Mesenchymal stem cell (in vitro differentiated cells and primary cell): ENCODE data around the gene SLC44A5.
A peak's percentile ranks its signal among the peaks of the same experiment; 100 is the strongest.

Experiments used
- DNase-seq: peaks from one replicate; pipeline ENCODE4 v3.0.0-alpha.2; 2013
- H2AFZ ChIP-seq: one replicate; pipeline ENCODE4 v1.6.1; 2013; ENCODE audit warnings: low read depth, mild to moderate bottlenecking, control low read depth, inconsistent platforms, low read length, moderate library complexity
- H2AK5ac ChIP-seq: 2 replicates; pipeline ENCODE4 v1.6.1; 2013; ENCODE audit warnings: low read length, moderate library complexity, mild to moderate bottlenecking, inconsistent platforms; ENCODE audit not compliant: severe bottlenecking
- H2BK120ac ChIP-seq: one replicate; pipeline ENCODE4 v1.6.1; 2013; ENCODE audit warnings: low read depth, mild to moderate bottlenecking, inconsistent platforms, low read length, moderate library complexity
- H2BK12ac ChIP-seq, 2 experiments: one replicate each; pipeline ENCODE4 v1.6.1; 2013; ENCODE audit warnings: inconsistent platforms in 2 of 2, low read length in 2 of 2, mild to moderate bottlenecking in 2 of 2, moderate library complexity in 2 of 2, control low read depth in 1 of 2
- H2BK15ac ChIP-seq: one replicate; pipeline ENCODE4 v1.6.1; 2013; ENCODE audit warnings: mild to moderate bottlenecking, low read depth, inconsistent platforms; ENCODE audit not compliant: poor library complexity, severe bottlenecking
- H2BK5ac ChIP-seq: 2 replicates; pipeline ENCODE4 v1.6.1; 2013; ENCODE audit warnings: low read depth, mild to moderate bottlenecking, low read length, control low read depth, inconsistent platforms; ENCODE audit not compliant: poor library complexity, severe bottlenecking
- H3K14ac ChIP-seq, 2 experiments: one replicate each; pipeline ENCODE4 v1.6.1; 2013; ENCODE audit warnings: inconsistent platforms in 2 of 2, low read length in 2 of 2, control low read depth in 1 of 2, mild to moderate bottlenecking in 1 of 2, moderate library complexity in 1 of 2
- H3K18ac ChIP-seq, 2 experiments: one replicate each; pipeline ENCODE4 v1.6.1; 2013; ENCODE audit warnings: inconsistent platforms in 2 of 2, low read length in 2 of 2, control low read depth in 1 of 2, low read depth in 1 of 2, mild to moderate bottlenecking in 1 of 2
- H3K23ac ChIP-seq, 2 experiments: one replicate each; pipeline ENCODE4 v1.6.1; 2013; ENCODE audit warnings: inconsistent platforms in 2 of 2, low read length in 2 of 2, mild to moderate bottlenecking in 2 of 2, moderate library complexity in 2 of 2, control low read depth in 1 of 2
- H3K27ac ChIP-seq: 2 replicates; pipeline ENCODE4 v1.5.1; 2013; ENCODE audit warnings: mild to moderate bottlenecking, moderate library complexity, low read length, control low read depth, inconsistent platforms; ENCODE audit not compliant: poor library complexity, severe bottlenecking
- H3K27me3 ChIP-seq, 2 experiments: 2 replicates each; pipeline versions ENCODE4 v1.6.1 to v1.7.0; 2013; ENCODE audit warnings: low read length in 2 of 2, mild to moderate bottlenecking in 2 of 2, moderate library complexity in 2 of 2, control low read depth in 1 of 2, inconsistent platforms in 1 of 2; ENCODE audit not compliant: control insufficient read depth in 1 of 2, insufficient read depth in 1 of 2
- H3K36me3 ChIP-seq, 2 experiments: 2 replicates each; pipeline versions ENCODE4 v1.6.1 to v1.7.0; 2013; ENCODE audit warnings: low read length in 2 of 2, control low read depth in 1 of 2, inconsistent platforms in 1 of 2, low read depth in 1 of 2, mild to moderate bottlenecking in 1 of 2; ENCODE audit not compliant: insufficient read depth in 2 of 2, control insufficient read depth in 1 of 2
- H3K4ac ChIP-seq, 2 experiments: one replicate each; pipeline ENCODE4 v1.6.1; 2013; ENCODE audit warnings: inconsistent platforms in 2 of 2, low read length in 2 of 2, mild to moderate bottlenecking in 2 of 2, moderate library complexity in 2 of 2, control low read depth in 1 of 2, low read depth in 1 of 2
- H3K4me1 ChIP-seq: 2 replicates; pipeline ENCODE4 v1.6.1; 2013; ENCODE audit warnings: low read depth, low read length, control low read depth; ENCODE audit not compliant: control insufficient read depth, insufficient read depth
- H3K4me2 ChIP-seq: 2 replicates; pipeline ENCODE4 v1.6.1; 2013; ENCODE audit warnings: low read length, mild to moderate bottlenecking, inconsistent platforms; ENCODE audit not compliant: poor library complexity, severe bottlenecking
- H3K4me3 ChIP-seq, 2 experiments: 2 replicates each; pipeline versions ENCODE4 v1.5.1 to v1.7.0; 2013; ENCODE audit warnings: low read length in 2 of 2, mild to moderate bottlenecking in 2 of 2, control low read depth in 1 of 2, low read depth in 1 of 2; ENCODE audit not compliant: insufficient read depth in 1 of 2
- H3K79me1 ChIP-seq: replicated peaks from 2 replicates; pipeline ENCODE4 v1.6.1; 2013; ENCODE audit warnings: mild to moderate bottlenecking, control low read depth, low read length, inconsistent platforms; ENCODE audit not compliant: poor library complexity, severe bottlenecking
- H3K9ac ChIP-seq: 2 replicates; pipeline ENCODE4 v1.7.0; 2013; ENCODE audit warnings: mild to moderate bottlenecking, low read length, moderate library complexity
- H3K9me3 ChIP-seq: 2 replicates; pipeline ENCODE4 v1.7.0; 2013; ENCODE audit warnings: mild to moderate bottlenecking, low read length; ENCODE audit not compliant: control insufficient read depth
- H4K8ac ChIP-seq: one replicate; pipeline ENCODE4 v1.6.1; 2013; ENCODE audit warnings: inconsistent platforms, mild to moderate bottlenecking, low read length, moderate library complexity
- H4K91ac ChIP-seq: one replicate; pipeline ENCODE4 v1.6.1; 2013; ENCODE audit warnings: mild to moderate bottlenecking, low read length, inconsistent platforms
- WGBS: methylation state at CpG from one replicate; pipeline ENCODE4 v1.1.7; 2013; ENCODE audit warnings: mixed read lengths; 5-methylcytosine and 5-hydroxymethylcytosine counted together

The SLC44A5 gene

GRCh38 chr1:75643460-75643859, 32.5 kb upstream of the SLC44A5 start:
- Histone ChIP-seq H3K4me3 (no peak overlapping the region), H3K9me3 (peaks cover 3% of the 10 kb centered on the region), H3K9ac (no peak overlapping the region), H3K27ac (no peak overlapping the region), H2BK120ac (no peak overlapping the region), H3K23ac (no peak overlapping the region), H2BK5ac (no peak overlapping the region), H3K79me1 (no peaks in the 10 kb centered on the region), H3K4me2 (no peak overlapping the region), H3K18ac (no peak overlapping the region), H4K91ac (no peak overlapping the region), H2AFZ (no peak overlapping the region), H2AK5ac (no peak overlapping the region), H3K27me3 (no peaks in the 10 kb centered on the region), H3K4me1 (no peaks in the 10 kb centered on the region), H4K8ac (no peak overlapping the region), H2BK12ac (no peak overlapping the region), H3K14ac (no peak overlapping the region), H3K36me3 (no peaks in the 10 kb centered on the region), H3K4ac (no peak overlapping the region), H2BK15ac (no peak overlapping the region)
- no peak for DNase-seq
- 69% methylated on average over 1 of the region's 1 CpG for WGBS

- Histone ChIP-seq H4K91ac (no peak overlapping the region), H2AFZ (no peak overlapping the region), H2AK5ac (no peak overlapping the region), H2BK12ac (no peak overlapping the region), H3K4ac (no peak overlapping the region), H3K9ac (no peak overlapping the region), H2BK15ac (no peak overlapping the region), H4K8ac (no peak overlapping the region), H3K27me3 (no peaks in the 10 kb centered on the region), H3K27ac (no peak overlapping the region), H3K79me1 (no peaks in the 10 kb centered on the region), H3K14ac (no peak overlapping the region), H3K36me3 (no peaks in the 10 kb centered on the region), H3K18ac (no peak overlapping the region), H2BK120ac (no peak overlapping the region), H3K4me1 (no peaks in the 10 kb centered on the region), H2BK5ac (no peak overlapping the region), H3K4me2 (no peak overlapping the region), H3K9me3 (no peaks in the 10 kb centered on the region), H3K4me3 (no peak overlapping the region), H3K23ac (no peak overlapping the region)
- WGBS = 92% methylated on average over 2 of the region's 3 CpGs
- DNase-seq = no peak
Measured at GRCh38 chr1:75641325-75641724, 30.4 kb upstream of the SLC44A5 start.

GRCh38 chr1:75640137-75640536, 29.2 kb upstream of the SLC44A5 start:
- H3K9ac ChIP-seq = no peak overlapping the region
- no peak overlapping the region for H2AFZ ChIP-seq
- no peak overlapping the region for H4K91ac ChIP-seq
- no peak for DNase-seq
- H3K23ac ChIP-seq = no peak overlapping the region
- H2BK12ac ChIP-seq = no peak overlapping the region
- no peaks in the 10 kb centered on the region for H3K9me3 ChIP-seq
- H2BK120ac ChIP-seq = no peak overlapping the region
- no peak overlapping the region for H3K4me3 ChIP-seq
- no peak overlapping the region for H3K14ac ChIP-seq
- H3K4me2 ChIP-seq = no peak overlapping the region
- no peak overlapping the region for H3K4ac ChIP-seq
- H4K8ac ChIP-seq = no peak overlapping the region
- H3K4me1 ChIP-seq = no peaks in the 10 kb centered on the region
- H3K27me3 ChIP-seq = no peaks in the 10 kb centered on the region
- no peaks in the 10 kb centered on the region for H3K36me3 ChIP-seq
- H2BK5ac ChIP-seq = no peak overlapping the region
- no peak overlapping the region for H3K27ac ChIP-seq
- H2BK15ac ChIP-seq = no peak overlapping the region
- no peak overlapping the region for H3K18ac ChIP-seq
- no peaks in the 10 kb centered on the region for H3K79me1 ChIP-seq
- no peak overlapping the region for H2AK5ac ChIP-seq

GRCh38 chr1:75632350-75632949, 21.5 kb upstream of the SLC44A5 start:
- H3K4me3 ChIP-seq = no peak overlapping the region
- no peak overlapping the region for H3K4ac ChIP-seq
- H2AFZ ChIP-seq = no peak overlapping the region
- no peak overlapping the region for H3K14ac ChIP-seq
- H3K9me3 ChIP-seq = no peaks in the 10 kb centered on the region
- H2BK15ac ChIP-seq = no peak overlapping the region
- no peak overlapping the region for H3K9ac ChIP-seq
- H2AK5ac ChIP-seq = no peak overlapping the region
- H3K27me3 ChIP-seq = peaks cover 0 to 11% of the 10 kb centered on the region in 2 experiments
- no peak overlapping the region for H3K27ac ChIP-seq
- H3K23ac ChIP-seq = no peak overlapping the region
- 100% methylated on average over 1 of the region's 2 CpGs for WGBS
- H4K8ac ChIP-seq = no peak overlapping the region
- no peak overlapping the region for H4K91ac ChIP-seq
- no peak overlapping the region for H2BK120ac ChIP-seq
- H2BK12ac ChIP-seq = no peak overlapping the region
- H3K79me1 ChIP-seq = no peaks in the 10 kb centered on the region
- DNase-seq = peak; percentile 41
- no peak overlapping the region for H3K4me2 ChIP-seq
- H3K4me1 ChIP-seq = no peaks in the 10 kb centered on the region
- no peak overlapping the region for H2BK5ac ChIP-seq
- H3K18ac ChIP-seq = no peak overlapping the region
- H3K36me3 ChIP-seq = no peaks in the 10 kb centered on the region
